Head of caudate nucleus (tissue), 42 donors: Measurements from ENCODE around the gene TANK.
"Not testable (repeated sequence)": the region's sequence is repeated elsewhere in the genome, so short reads cannot be mapped to it uniquely, and the experiment has no call there.

Experiments
- DNase-seq, 42 donors: peaks; one replicate each; pipeline versions ENCODE4 v3.0.0 to v3.0.0-alpha.2; 2020 to 2021; ENCODE audit warnings: mixed read lengths in 7 of 42
- intact Hi-C: fragments of 100-400 bp; cut with DNase I; formaldehyde crosslinking; loops from one replicate; pipeline ENCODE4 v1.15.0; 2022

The TANK gene

DNA sequence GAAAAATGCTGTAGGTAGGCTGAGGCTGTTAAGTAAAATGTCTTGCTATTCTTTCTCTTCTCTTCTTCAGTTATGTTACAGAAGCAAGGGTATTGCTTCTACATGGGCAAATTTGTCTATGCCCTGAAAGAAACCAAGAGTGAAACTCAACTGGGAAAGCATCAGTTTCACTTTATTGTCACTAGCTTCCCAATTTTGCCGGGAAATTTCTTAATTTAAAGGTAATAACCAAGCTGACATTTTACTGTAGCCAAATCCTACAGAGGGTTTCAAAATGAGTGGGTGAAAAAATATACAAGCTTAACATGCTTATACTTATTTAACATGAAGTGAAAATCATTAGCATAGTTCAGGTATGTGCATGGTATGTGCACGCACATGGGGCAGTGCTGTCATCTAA lies 3.2 kb downstream of the TANK start:
- intact Hi-C loops = no loop called here
- no peak for DNase-seq

DNA sequence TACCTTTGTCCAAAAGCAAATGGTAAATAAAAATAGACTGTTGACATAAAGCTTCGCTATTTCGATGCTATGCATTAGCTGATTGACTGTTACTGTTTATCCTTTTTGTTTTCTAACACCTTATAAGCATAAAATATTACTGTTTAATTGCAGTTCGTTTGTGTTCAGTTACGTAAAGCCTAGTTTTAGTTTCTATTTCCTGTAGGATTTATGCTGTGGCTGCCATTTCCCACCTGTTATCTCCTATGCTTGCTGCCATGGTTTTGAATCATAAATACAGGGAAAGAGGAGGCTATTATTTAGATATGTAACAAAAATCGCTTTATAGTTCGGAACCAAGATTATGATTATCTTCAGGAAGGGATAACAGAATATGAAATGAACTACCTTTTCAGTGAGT lies 3.9 kb downstream of the TANK start:
- no peak for DNase-seq
- intact Hi-C loops = no loop called here

DNA sequence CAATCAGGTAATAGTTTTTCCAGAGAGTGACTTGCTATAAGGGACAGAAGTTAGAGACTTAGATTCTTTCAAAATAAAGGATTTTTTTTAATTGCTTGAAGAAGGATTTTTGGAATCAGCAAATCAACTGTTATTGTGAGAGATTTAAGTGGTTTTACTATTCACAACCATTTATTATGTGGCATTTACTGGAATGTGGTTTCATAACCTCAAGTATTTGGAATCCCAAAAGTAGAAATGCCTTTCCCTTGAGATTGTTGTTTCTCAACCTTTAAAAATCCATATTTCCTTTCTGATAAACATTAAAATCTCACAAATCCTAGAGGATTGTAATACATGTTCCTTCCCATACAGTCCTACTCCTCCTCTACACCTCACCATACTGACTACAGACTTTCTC lies 5.0 kb downstream of the TANK start:
- DNase-seq = no peak
- intact Hi-C loops = no loop called here

DNA sequence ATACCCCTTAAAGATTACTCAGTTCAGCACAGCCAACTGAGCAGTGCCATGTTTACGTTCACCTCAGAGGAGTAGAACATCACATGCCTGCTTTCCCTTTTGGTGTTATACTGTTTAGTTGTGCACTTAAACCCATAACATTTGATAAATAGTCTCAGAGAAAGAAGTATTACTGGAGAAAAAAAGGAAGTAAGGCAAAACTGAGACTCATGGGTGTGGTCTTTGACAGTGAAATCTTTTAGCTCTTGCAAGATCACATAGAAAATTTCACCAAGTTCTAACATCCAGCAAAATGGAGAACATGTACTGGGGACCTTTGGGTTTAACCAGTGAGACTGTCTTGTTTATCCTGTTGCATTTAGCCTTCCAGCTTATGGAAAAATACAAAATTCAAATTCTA lies 5.6 kb downstream of the TANK start:
- intact Hi-C loops = no loop called here
- DNase-seq = no peak

DNA sequence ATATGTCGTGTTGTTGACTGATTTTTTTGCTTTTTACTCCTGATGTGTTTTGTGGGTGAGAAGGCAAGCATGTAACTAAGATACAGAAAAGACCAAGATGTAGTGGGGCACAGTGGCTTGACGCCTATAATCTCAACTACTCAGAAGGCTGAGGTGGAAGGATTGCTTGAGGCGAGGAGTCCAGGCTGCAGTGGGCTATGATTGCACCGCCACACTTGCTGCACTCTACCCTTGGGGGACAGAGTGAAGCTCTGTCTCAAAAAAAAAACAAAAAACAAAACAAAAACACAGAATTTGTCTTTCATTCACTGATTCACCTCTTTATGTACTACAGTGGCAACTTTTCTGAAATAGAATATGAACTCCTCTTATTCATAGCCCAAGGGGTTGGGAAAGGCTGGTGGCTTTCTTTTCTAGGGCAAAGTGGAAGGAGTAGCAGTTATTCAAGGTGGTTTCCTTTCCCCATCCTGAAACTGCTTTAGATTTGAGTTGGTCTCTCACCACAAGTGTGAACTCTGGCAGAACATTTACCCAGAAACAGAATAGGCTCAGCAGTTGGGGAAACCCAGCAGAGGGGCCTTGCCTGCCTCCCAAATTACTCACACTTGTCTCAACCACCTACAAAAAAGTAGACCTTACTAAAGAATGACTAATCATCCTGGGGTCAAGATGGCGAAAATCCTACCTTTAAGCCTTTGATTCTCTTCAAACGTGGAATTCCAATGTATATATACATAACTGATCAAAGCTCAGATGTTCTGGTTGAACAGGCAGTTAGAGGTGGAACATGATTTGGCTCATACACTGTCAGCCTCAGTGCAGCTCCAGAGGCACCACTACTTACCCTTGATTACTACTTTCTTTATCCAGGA lies 6.5 kb downstream of the TANK start:
- no peak for DNase-seq
- intact Hi-C loops = no loop called here

DNA sequence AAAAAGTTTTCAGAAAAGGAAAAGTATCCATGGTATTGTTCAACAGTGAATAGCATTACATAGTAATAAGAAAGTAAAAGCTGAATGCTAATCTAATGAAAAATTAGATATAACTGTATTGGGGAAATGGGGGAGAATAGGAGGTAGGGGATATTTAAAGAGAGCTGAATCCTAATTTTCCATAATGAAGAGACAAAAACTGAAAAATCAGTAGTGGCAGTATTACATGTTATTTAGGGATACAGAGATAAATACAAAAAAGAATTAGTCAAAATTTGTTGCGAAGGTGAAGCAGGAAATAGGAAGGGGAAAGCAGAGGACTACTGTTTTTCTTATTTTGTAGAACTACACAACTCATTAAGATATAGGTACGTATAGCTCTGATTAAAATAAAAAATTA lies 9.1 kb downstream of the TANK start:
- DNase-seq = no peak
- intact Hi-C loops = no loop called here

DNA sequence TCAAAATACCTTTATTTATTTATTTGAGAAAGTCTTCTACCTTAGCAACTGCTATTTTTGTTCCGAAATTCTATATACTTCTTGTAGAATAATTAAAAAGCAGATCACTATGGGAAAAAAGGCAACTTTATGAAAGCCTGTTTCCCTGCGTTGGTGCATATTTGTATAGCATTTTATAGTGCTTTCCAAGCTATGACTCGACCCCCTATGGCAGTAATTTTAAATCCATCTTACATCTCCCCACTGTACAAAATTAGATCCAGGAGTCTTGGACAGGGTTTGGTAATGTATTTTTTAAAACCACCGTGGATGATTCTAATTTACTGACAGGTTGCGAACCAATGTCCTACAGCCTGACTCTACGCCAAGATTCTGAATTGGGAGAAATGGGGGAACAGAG lies 10.1 kb downstream of the TANK start:
- no peak for DNase-seq
- intact Hi-C loops = no loop called here

DNA sequence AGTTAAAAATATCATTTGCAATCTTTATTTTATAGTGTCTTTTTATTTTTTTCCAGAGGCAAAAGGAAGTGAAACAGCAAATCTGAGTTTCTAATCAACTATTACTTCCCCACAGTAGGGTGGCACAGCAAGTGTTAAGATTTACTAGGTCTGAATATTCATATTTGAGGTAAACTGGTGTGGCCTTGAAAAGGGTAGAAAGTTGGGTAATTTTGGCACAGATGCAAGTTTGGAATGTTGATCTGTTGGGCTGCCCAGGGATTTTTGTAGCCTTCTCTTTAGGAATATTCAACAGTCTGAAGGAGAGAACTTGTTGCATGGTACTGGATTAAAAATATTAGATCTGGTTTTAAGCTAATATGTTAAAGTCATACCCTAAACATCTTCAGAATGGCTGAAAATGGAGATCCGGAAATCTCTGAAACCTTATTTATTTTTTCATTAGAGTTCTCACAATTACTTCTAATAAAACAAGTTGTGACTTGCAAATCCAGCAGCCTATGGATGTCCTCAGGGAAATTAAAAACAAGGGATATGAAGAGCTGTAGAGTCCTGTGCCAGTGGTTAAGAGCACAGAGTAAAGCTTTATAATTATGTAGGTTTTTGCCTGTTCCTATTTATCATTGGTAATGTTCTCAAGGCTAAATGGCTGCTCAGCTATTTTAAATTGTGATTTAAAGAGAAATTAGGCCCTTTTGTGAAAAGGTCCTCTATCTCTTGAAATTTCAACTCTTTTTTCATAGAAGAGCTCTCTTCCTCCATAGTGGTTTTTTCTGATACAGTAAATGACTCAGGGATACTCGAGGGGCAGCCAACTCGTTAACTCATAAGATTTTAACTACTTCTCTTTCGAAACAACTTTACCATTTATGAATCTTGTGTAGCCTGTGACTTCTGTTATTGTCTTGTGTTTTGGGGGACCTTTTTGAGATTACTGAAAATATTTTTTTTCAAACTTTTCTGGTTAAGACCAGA lies 11.0 kb downstream of the TANK start:
- intact Hi-C loops = no loop called here

DNA sequence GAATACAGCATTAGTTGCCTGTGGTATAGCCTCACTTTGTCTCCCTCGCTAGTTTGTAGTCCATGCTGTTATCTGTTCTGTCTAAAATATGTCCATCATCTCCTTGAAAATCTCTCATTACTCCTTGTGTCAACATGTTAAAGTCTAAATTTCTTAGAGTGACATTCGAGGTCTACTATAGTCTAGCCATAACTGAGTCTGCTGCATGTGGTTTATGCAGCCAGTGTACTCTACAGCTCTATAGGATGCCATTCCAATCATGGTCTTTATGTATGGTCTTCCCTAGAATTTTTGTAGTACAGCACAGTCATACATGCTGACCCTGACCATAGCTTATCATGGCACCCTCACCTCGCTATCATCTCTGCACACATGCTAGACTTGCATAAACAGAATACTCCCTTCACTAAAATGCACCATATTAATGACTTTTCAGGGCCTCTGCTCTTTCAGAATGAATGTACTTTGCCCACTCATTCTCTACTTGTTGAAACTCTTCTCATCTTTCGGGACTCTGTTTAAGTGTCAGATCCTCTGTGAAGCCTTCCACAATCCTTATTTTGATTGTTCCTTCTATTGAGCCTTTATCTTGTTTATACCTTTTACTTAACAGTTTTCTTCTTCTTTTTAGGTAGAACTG lies 12.8 kb downstream of the TANK start:
- DNase-seq = no peak
- intact Hi-C loops = no loop called here

More for the DNA sequence above, 11.0 kb downstream of the TANK start:
- DNase-seq = no peak

DNA sequence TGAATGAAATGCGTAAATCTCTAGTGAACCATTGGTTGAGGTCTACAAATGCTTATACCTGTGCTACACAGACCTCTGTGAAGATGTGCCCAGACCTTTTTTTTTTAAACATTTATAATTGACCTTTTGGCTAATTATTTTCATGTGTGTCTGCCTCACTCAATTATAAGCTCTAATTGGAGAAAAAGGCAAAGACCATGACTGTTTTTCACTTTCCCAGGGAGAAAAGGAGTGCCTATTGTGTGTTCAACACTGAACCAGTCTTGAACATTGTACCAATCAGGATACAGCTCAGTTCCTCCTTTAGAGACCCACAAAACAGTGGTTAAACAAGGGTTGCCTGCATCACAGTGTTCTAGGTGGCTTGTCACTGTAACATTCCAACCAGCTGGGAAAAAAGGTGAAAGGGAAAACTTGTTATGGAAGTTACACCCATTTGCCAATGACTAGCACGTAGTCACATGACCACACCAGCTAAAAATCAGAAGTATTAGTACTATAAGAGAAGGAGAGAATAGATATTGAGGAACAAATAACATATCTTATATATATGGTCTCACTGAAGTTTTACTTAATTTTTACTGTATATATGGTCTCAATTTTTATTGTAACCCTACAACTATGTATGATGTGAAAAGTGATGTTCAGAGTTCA lies 13.4 kb downstream of the TANK start:
- no peak for DNase-seq
- intact Hi-C loops = no loop called here

DNA sequence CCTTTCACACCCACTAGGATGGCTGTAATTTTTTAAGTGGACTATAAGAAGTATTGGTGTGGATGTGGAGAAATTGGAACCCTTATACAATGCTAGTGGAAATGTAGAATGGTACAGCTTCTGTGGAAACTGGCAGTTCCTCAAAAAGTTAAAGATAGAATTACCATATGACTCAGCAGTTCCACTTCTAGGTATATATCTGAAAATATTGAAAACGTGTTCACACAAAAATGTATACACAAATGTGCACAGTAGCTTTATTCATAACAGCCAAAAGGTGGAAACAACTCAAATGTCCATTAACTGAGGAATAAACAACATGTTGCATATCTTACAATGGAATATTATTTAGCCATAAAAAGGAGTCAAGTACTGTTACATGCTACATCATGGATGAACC lies 17.7 kb downstream of the TANK start:
- intact Hi-C loops = no loop called here
- DNase-seq = no peak

DNA sequence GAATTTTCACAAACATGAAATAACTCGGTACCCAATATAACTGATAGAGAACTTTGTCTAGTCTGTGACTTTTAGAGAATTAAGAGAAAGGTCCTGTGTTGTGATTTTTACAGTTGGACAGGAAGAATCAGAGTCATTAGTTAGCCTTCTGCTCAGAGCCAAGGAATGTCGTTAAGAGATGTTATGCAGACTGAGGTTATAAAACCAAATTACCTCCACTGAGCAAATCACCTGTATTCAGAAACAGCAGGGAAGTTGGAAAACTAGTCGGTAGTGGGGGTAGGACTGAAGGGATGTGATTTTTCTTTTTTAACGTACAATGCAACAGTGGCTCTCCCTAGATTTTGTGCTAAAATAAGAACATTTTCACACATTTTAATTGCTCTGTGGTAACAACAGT lies 18.5 kb downstream of the TANK start:
- intact Hi-C loops = no loop called here
- DNase-seq = no peak

DNA sequence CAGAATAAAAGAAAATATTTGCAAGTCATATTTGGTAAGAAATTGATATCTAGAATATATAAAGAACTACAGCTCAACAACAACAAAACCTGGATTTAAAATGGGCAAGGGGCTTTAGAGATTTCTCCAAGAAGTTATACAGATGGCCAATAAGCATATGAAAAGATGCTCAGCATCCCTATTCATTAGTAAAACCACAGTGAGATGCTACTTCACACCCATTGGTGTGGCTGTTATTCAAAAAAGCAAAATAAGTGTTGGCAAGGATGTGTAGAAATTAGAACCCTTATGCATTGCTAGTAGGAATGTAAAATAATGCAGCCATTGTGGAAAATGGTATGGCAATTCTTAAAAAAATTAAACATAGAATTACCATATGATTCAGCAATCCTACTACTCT lies 29.8 kb downstream of the TANK start:
- intact Hi-C loops = no loop called here
- no peak for DNase-seq

DNA sequence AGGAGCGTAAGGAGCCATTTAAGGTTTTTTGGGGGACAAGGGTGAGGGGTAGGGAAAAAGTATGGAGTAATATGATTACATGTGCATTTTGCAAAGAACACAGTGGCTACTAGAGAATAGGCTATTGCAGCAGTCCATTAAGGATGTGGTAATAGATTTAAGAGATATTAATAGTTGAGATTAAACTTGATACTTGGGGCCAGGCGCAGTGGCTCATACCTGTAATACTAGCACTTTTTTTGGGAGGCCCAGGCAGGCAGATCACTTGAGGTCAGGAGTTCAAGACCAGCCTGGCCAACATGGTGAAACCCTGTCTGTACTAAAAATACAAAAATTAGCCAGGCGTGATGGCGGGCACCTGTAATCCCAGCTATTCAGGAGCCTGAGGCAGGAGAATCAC lies 35.4 kb downstream of the TANK start:
- DNase-seq, intact Hi-C loops: not testable (repeated sequence)

DNA sequence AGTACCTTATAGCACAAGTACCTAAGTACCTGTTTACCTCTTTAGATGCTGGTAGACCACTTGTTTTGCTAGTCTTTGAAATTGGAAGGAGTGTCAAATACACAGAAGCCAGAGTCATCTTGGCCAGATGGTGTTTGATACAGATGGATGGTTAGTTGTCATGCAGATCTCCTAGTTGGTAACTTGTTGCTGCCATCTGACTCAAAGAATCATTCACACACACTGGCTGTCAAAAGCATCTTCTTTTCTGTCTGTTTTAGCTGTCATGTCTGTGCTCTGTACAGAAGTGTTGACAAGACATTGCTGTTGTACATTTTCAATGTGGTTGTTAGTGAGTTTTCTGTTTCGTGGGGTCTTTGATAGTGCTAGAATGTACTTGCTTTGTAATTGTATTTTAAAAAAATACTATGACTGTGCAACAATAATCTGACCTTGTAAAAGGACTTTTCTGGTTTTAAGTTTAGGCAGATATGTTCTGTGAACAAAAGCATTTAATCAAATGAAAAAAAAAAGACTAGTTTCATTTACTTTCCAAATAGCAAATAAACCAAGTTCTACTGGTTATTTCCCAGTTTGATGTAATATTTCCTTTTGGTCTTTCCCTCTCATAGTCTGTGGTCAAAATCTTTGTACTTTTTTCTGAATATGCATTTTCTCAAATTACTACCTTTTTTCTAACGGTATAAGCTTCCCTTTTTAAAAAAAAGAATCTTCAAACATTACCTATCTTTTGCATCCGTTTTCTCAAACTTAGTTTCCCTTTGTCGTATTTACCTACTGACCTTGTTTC lies 39.9 kb downstream of the TANK start:
- intact Hi-C loops = no loop called here
- DNase-seq = no peak

DNA sequence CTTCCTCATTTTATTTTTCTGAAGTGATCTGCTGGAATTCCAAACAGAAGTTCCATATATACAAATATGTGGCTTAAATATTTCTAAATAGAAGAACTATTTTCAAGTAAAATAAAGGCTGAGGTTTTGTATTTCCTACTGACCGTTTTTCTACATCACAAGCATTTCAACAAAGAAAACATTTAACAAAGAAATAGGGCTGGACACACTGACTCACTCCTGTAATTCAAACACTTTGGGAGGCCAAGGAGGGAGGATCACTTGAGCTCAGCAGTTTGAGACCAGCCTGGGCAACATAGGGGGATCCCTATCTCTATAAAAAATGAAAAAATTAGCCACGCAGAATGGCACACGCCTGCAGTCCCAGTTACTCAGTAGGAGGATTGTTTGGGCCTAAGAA lies 44.6 kb downstream of the TANK start:
- intact Hi-C loops = no loop called here
- DNase-seq = no peak

DNA sequence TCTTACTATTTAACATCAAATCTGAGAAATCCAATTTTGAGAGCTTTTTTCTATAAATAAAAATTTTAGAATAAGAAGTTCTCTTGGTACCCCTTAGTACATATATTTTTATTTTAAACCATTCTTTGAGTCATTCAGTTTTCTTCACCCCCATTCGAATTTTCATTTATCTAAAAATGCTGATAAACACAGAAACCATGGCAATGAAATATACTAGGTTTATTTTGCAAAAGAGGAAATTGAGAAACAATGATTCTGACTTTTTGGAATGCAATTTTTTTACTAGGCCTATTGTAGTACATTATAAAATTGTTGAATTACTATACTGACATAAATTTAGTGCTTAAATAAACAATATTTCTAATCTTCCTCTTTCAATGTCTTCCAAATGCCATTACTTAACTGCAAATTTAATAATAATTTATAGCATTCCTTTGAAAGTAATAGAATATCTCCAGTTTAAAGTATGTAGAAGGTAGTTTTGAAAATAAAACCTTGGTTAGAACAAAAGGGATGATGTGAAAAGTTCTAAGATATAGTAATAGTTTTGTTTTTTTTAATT lies 46.3 kb downstream of the TANK start:
- intact Hi-C loops = no loop called here
- DNase-seq = no peak

DNA sequence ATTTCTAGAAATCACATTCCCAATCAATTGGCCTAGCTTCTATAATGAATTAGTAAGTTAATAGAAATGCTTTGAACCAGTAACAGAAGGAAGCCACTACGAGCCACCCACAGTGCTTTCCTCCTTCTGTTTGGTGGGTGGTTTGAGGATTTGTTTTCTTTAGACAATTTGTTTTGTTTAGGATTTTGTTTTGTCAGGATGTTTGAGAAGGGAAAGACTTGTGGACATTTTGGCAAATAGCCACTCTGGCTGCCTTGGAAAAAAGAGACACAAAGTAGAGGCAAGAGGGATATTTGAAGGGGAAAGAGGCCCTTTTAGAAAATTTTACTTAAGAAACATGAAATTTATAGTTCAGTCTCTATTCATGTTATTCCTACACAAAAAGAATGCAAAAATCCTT lies 47.7 kb downstream of the TANK start:
- intact Hi-C loops = no loop called here
- DNase-seq = no peak
